H9 (cell line): ENCODE data around the gene IL6ST. TPM values are rescaled to one million over a fixed set of nuclear protein-coding genes. Genes with fewer than 3 reads are reported as not detected.
A peak's percentile ranks its signal among the peaks of the same experiment; 100 is the strongest.

Experiments used
- DNase-seq: peaks from one replicate; pipeline ENCODE4 v3.0.0-alpha.2; 2017
- H2AFZ ChIP-seq: one replicate; pipeline ENCODE4 v1.6.1; 2013; ENCODE audit warnings: mild to moderate bottlenecking, low read length, control low read depth, moderate library complexity
- H2AK5ac ChIP-seq: 2 replicates; pipeline ENCODE4 v1.6.1; 2013; ENCODE audit warnings: low read length, control low read depth, mixed read lengths; ENCODE audit not compliant: insufficient read length
- H2BK120ac ChIP-seq: one replicate; pipeline ENCODE4 v1.6.1; 2013; ENCODE audit warnings: low read depth, mild to moderate bottlenecking, low read length, control low read depth, inconsistent platforms; ENCODE audit not compliant: poor library complexity, severe bottlenecking
- H2BK12ac ChIP-seq: 2 replicates; pipeline ENCODE4 v1.6.1; 2013; ENCODE audit warnings: low read length, control low read depth, mixed read lengths, low read depth; ENCODE audit not compliant: insufficient read length
- H2BK15ac ChIP-seq: 2 replicates; pipeline ENCODE4 v1.6.1; 2013; ENCODE audit warnings: low read depth, low read length, control low read depth
- H2BK20ac ChIP-seq: one replicate; pipeline ENCODE4 v1.6.1; 2013; ENCODE audit warnings: low read depth, mild to moderate bottlenecking, low read length, control low read depth, inconsistent platforms; ENCODE audit not compliant: poor library complexity, severe bottlenecking
- H2BK5ac ChIP-seq: 2 replicates; pipeline ENCODE4 v1.6.1; 2013; ENCODE audit warnings: low read length, control low read depth, mixed read lengths; ENCODE audit not compliant: insufficient read length
- H3K14ac ChIP-seq: 2 replicates; pipeline ENCODE4 v1.6.1; 2013; ENCODE audit warnings: low read length, control low read depth; ENCODE audit not compliant: insufficient read depth
- H3K18ac ChIP-seq: 2 replicates; pipeline ENCODE4 v1.6.1; 2013; ENCODE audit warnings: low read depth, mild to moderate bottlenecking, mixed read lengths, low read length, control low read depth; ENCODE audit not compliant: insufficient read length
- H3K23ac ChIP-seq: 2 replicates; pipeline ENCODE4 v1.6.1; 2013; ENCODE audit warnings: low read length, control low read depth, mixed read lengths, low read depth; ENCODE audit not compliant: insufficient read length
- H3K23me2 ChIP-seq: 2 replicates; pipeline ENCODE4 v1.6.1; 2013; ENCODE audit warnings: low read depth, mild to moderate bottlenecking, mixed read lengths, low read length, control low read depth; ENCODE audit not compliant: insufficient read length, poor library complexity, severe bottlenecking
- H3K27ac ChIP-seq: 2 replicates; pipeline ENCODE4 v1.5.1; 2013; ENCODE audit warnings: low read length, control low read depth, mixed read lengths, low read depth; ENCODE audit not compliant: insufficient read length
- H3K27me3 ChIP-seq: 2 replicates; pipeline ENCODE4 v1.6.1; 2013; ENCODE audit warnings: low read length, control low read depth, inconsistent platforms; ENCODE audit not compliant: insufficient read depth
- H3K4ac ChIP-seq: 2 replicates; pipeline ENCODE4 v1.6.1; 2013; ENCODE audit warnings: low read depth, mild to moderate bottlenecking, control low read depth, inconsistent platforms, low read length, moderate library complexity
- H3K4me1 ChIP-seq: 2 replicates; pipeline ENCODE4 v1.6.1; 2013; ENCODE audit warnings: low read length, control low read depth, inconsistent platforms; ENCODE audit not compliant: insufficient read depth
- H3K4me2 ChIP-seq: 2 replicates; pipeline ENCODE4 v1.6.1; 2013; ENCODE audit warnings: low read length, control low read depth, mixed read lengths; ENCODE audit not compliant: insufficient read length, insufficient read depth
- H3K56ac ChIP-seq: 2 replicates; pipeline ENCODE4 v1.6.1; 2013; ENCODE audit warnings: low read depth, mild to moderate bottlenecking, mixed read lengths, low read length, control low read depth; ENCODE audit not compliant: insufficient read length
- H3K79me1 ChIP-seq: 2 replicates; pipeline ENCODE4 v1.6.1; 2013; ENCODE audit warnings: low read depth, mild to moderate bottlenecking, moderate library complexity, low read length, control low read depth, inconsistent platforms; ENCODE audit not compliant: insufficient read depth, poor library complexity, severe bottlenecking
- H3K79me2 ChIP-seq: 2 replicates; pipeline ENCODE4 v1.6.1; 2013; ENCODE audit warnings: low read length, control low read depth, inconsistent platforms; ENCODE audit not compliant: insufficient read depth
- H3K9ac ChIP-seq: 2 replicates; pipeline ENCODE4 v1.6.1; 2013; ENCODE audit warnings: low read length, control low read depth, mixed read lengths; ENCODE audit not compliant: insufficient read length; ENCODE audit errors: extremely low read depth
- H3K9me3 ChIP-seq: one replicate; pipeline ENCODE4 v1.6.1; 2013; ENCODE audit warnings: low read depth, low read length, inconsistent platforms; ENCODE audit not compliant: control insufficient read depth
- H3T11ph ChIP-seq: one replicate; pipeline ENCODE4 v1.6.1; 2013; ENCODE audit warnings: mild to moderate bottlenecking, low read length, control low read depth, inconsistent platforms
- H4K20me1 ChIP-seq: one replicate; pipeline ENCODE4 v1.6.1; 2013; ENCODE audit not compliant: control insufficient read depth, insufficient read length, insufficient read depth
- H4K5ac ChIP-seq: 2 replicates; pipeline ENCODE4 v1.6.1; 2013; ENCODE audit warnings: low read depth, mild to moderate bottlenecking, mixed read lengths, low read length, control low read depth; ENCODE audit not compliant: insufficient read length
- H4K8ac ChIP-seq: replicated peaks from 2 replicates; pipeline ENCODE4 v1.6.1; 2013; ENCODE audit warnings: low read length, control low read depth, mixed read lengths, low read depth; ENCODE audit not compliant: insufficient read length
- H4K91ac ChIP-seq: 2 replicates; pipeline ENCODE4 v1.6.1; 2013; ENCODE audit warnings: low read depth, mild to moderate bottlenecking, moderate library complexity, mixed read lengths, low read length, control low read depth; ENCODE audit not compliant: insufficient read length
- H3K27ac Mint-ChIP-seq, 3 experiments: 2 replicates in 2 of 3; 3 replicates in 1 of 3; pipeline ENCODE4 v1.8.0; 2020 to 2021; ENCODE audit warnings: mixed read lengths in 3 of 3, mild to moderate bottlenecking in 1 of 3, moderate library complexity in 1 of 3
- H3K27me3 Mint-ChIP-seq: 2 replicates; pipeline ENCODE4 v1.8.0; 2021; ENCODE audit warnings: low read depth, mild to moderate bottlenecking, moderate library complexity, mixed read lengths
- H3K36me3 Mint-ChIP-seq, 3 experiments: 2 replicates in 2 of 3; 3 replicates in 1 of 3; pipeline ENCODE4 v1.8.0; 2020 to 2021; ENCODE audit warnings: low read depth in 3 of 3, mixed read lengths in 3 of 3; ENCODE audit not compliant: insufficient read depth in 1 of 3
- H3K4me1 Mint-ChIP-seq, 2 experiments: 2 replicates each; pipeline ENCODE4 v1.8.0; 2020; ENCODE audit warnings: mixed read lengths in 2 of 2
- H3K4me3 Mint-ChIP-seq, 2 experiments: 2 replicates in 1 of 2; 3 replicates in 1 of 2; pipeline ENCODE4 v1.8.0; 2020 to 2021; ENCODE audit warnings: mild to moderate bottlenecking in 2 of 2, mixed read lengths in 2 of 2, moderate library complexity in 1 of 2
- H3K9me3 Mint-ChIP-seq, 2 experiments: 2 replicates in 1 of 2; 3 replicates in 1 of 2; pipeline ENCODE4 v1.8.0; 2020; ENCODE audit warnings: mild to moderate bottlenecking in 2 of 2, mixed read lengths in 2 of 2, moderate library complexity in 1 of 2
- WGBS: extraction: QIAGEN DNeasy Blood & Tissue Kit; methylation state at CpG from one replicate; pipeline ENCODE4 v1.1.7; 2013; ENCODE audit warnings: missing lambda C conversion rate, low lambda C conversion rate, mixed read lengths; ENCODE audit not compliant: insufficient read length; ENCODE audit errors: extremely low coverage; 5-methylcytosine and 5-hydroxymethylcytosine counted together
- long read RNA-seq: library from polyadenylated mRNA; unstranded; transcript quantifications from one replicate; pipeline ENCODE4 v2.0.0, GENCODE V29; 2020
- total RNA-seq: library from RNA; stranded (reverse); gene quantifications from 2 replicates; pipeline ENCODE4 v1.2.1, GENCODE V29; 2021
- TF ChIP-seq, protein P1 (sequence below): fragments of 200-600 bp; sonication (generic); conservative IDR thresholded peaks from 3 replicates; pipeline ENCODE4 v1.8.0; 2021; ENCODE audit warnings: antibody characterized with exemption, mild to moderate bottlenecking

Gene IL6ST
- total RNA-seq: 10.3 and 11.1 TPM in 2 replicates
- long read RNA-seq, full-length matches to known transcripts: 9 of 12 reads
- long read RNA-seq, partial matches to known transcripts: 1 of 12 reads
- long read RNA-seq, other reads (novel, unspliced or antisense): 2 of 12 reads

DNA sequence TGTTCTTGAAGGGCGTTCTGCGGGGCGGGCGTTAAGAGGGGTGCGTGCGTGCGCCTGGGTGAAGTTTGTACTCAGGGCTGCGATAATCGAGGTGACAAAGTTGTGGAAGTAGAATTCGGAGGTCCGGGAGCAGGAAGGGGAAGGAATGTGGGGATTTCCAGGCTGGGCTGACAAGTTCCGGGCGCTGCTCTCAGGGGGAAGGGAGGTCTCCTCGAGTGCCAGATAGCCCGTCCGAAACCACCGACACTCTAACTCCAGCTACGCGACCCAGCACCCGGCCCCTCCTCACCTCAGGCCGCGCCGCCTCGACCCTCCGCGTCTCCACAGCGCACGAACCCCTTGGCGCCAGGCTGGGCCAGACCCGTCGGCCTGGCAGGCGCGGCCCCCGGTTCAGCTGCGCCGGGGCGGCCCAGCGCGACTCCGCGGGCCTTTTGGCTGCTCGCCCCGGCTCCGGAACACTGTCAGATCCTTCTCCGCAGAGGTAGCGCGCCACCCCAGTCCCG is at the start of gene IL6ST:
Gene IL6ST (minus strand): TSS at position 469 of the 503 bp plus-strand sequence. CDS start 18,685 bp downstream, outside the sequence.
- H3K4me3 Mint-ChIP-seq: peak within 1 kb of the TSS; percentile 87 to 96
- no peak within 1 kb of the TSS for H3K56ac ChIP-seq
- H3K9me3 ChIP-seq: no peaks in the 10 kb centered on the region
- peak within 1 kb of the TSS; percentile 11 for H2AFZ ChIP-seq
- H2AK5ac ChIP-seq: no peak within 1 kb of the TSS
- peak within 1 kb of the TSS; percentile 45 to 97 (median 87); a peak in 6 of 7 replicates for H3K27ac Mint-ChIP-seq
- H2BK120ac ChIP-seq: no peak within 1 kb of the TSS
- no peak within 1 kb of the TSS for H3K23ac ChIP-seq
- no peak within 1 kb of the TSS for H2BK20ac ChIP-seq
- no peaks in the 10 kb centered on the region for H4K20me1 ChIP-seq
- H3K36me3 Mint-ChIP-seq: peaks cover 0 to 3% (median 0%) of the 10 kb centered on the region in 3 experiments; a peak in 1 of 7 replicates
- H3K9me3 Mint-ChIP-seq: no peaks in the 10 kb centered on the region
- H3K4ac ChIP-seq: no peak within 1 kb of the TSS
- peak within 1 kb of the TSS; percentile 54 for H3K9ac ChIP-seq
- no peak within 1 kb of the TSS for H2BK15ac ChIP-seq
- no peaks in the 10 kb centered on the region; the same call in 1 of the 2 replicates for H3K4me1 ChIP-seq
- no peak within 1 kb of the TSS for H4K8ac ChIP-seq
- no peaks in the 10 kb centered on the region for H3K79me1 ChIP-seq
- no peaks in the 10 kb centered on the region for H3K27me3 ChIP-seq
- H3K4me2 ChIP-seq: peak within 1 kb of the TSS; percentile 76
- no peak within 1 kb of the TSS for H3K27ac ChIP-seq
- no peak within 1 kb of the TSS for H2BK5ac ChIP-seq
- TF ChIP-seq, protein P1, sequence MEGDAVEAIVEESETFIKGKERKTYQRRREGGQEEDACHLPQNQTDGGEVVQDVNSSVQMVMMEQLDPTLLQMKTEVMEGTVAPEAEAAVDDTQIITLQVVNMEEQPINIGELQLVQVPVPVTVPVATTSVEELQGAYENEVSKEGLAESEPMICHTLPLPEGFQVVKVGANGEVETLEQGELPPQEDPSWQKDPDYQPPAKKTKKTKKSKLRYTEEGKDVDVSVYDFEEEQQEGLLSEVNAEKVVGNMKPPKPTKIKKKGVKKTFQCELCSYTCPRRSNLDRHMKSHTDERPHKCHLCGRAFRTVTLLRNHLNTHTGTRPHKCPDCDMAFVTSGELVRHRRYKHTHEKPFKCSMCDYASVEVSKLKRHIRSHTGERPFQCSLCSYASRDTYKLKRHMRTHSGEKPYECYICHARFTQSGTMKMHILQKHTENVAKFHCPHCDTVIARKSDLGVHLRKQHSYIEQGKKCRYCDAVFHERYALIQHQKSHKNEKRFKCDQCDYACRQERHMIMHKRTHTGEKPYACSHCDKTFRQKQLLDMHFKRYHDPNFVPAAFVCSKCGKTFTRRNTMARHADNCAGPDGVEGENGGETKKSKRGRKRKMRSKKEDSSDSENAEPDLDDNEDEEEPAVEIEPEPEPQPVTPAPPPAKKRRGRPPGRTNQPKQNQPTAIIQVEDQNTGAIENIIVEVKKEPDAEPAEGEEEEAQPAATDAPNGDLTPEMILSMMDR: no peak
- no peaks in the 10 kb centered on the region for H3K79me2 ChIP-seq
- H3K4me1 Mint-ChIP-seq: peaks cover 27 to 28% of the 10 kb centered on the region in 2 experiments
- DNase-seq: peak; percentile 77
- peak within 1 kb of the TSS; percentile 60 for H3K14ac ChIP-seq
- H3K23me2 ChIP-seq: no peaks in the 10 kb centered on the region
- no peak within 1 kb of the TSS for H4K91ac ChIP-seq
- WGBS: no CpG with 5 or more reads among the region's 48 CpGs
- H4K5ac ChIP-seq: no peak within 1 kb of the TSS
- H3T11ph ChIP-seq: no peak within 1 kb of the TSS
- H2BK12ac ChIP-seq: no peak within 1 kb of the TSS
- H3K27me3 Mint-ChIP-seq: no peaks in the 10 kb centered on the region
- H3K18ac ChIP-seq: peak within 1 kb of the TSS; percentile 35
